Lung microvascular endothelial cell (primary cell): ENCODE measurements around the gene LCA5L. TPM values are rescaled to one million over a fixed set of nuclear protein-coding genes. Genes with fewer than 3 reads are reported as not detected.
A peak's percentile ranks its signal among the peaks of the same experiment; 100 is the strongest.
"Not testable (repeated sequence)": the region's sequence is repeated elsewhere in the genome, so short reads cannot be mapped to it uniquely, and the experiment has no call there.

ENCODE experiments used
- DNase-seq, 2 donors: peaks; one replicate each; pipeline versions ENCODE4 v3.0.0 to v3.0.0-alpha.2; 2010; ENCODE audit warnings: low read depth in 2 of 2
- total RNA-seq: library from RNA; depleted of rRNA; stranded (reverse); fragments of >200 nt; gene quantifications from 2 replicates; pipeline ENCODE4 v1.2.1, GENCODE V29; 2014

LCA5L gene
- total RNA-seq, 1 donor from 2014 or later, result 0.40 TPM

- peak in 1 of 2 donors; percentile 12 for DNase-seq
Observed at GRCh38 chr21:39452207-39452969, 6.8 kb upstream of the LCA5L start.

GRCh38 chr21:39451332-39452206 is 6.0 kb upstream of the LCA5L start, which contains the start of gene SH3BGR:
SH3BGR (plus strand) TSS chr21:39451970; CDS start chr21:39452097, 127 bp downstream.
- DNase-seq, result no peak

- DNase-seq, result no peak
Observed at GRCh38 chr21:39447264-39447663, 1.7 kb upstream of the LCA5L start.

GRCh38 chr21:39444421-39445180 is 977 bp downstream of the LCA5L start:
- peak; percentile 2 to 16 for DNase-seq

GRCh38 chr21:39441502-39442475 is 3.8 kb downstream of the LCA5L start:
- DNase-seq, result peak; percentile 66 to 72

GRCh38 chr21:39439232-39439631 is 6.3 kb downstream of the LCA5L start:
- DNase-seq, result no peak

- DNase-seq, result no peak
Observed at GRCh38 chr21:39434950-39435349, 10.6 kb downstream of the LCA5L start.

- no peak for DNase-seq
Observed at GRCh38 chr21:39430954-39431353, 14.6 kb downstream of the LCA5L start.

- no peak for DNase-seq
Observed at GRCh38 chr21:39430457-39430856, 15.1 kb downstream of the LCA5L start.

- no peak for DNase-seq
Observed at GRCh38 chr21:39430016-39430415, 15.6 kb downstream of the LCA5L start.

GRCh38 chr21:39429445-39429844 is 16.1 kb downstream of the LCA5L start:
- DNase-seq, result no peak

- no peak for DNase-seq
Observed at GRCh38 chr21:39422527-39423241, 22.9 kb downstream of the LCA5L start.

GRCh38 chr21:39419204-39419603 is 26.4 kb downstream of the LCA5L start:
- not testable (repeated sequence) for DNase-seq

- no peak for DNase-seq
Observed at GRCh38 chr21:39406065-39406464, 39.5 kb downstream of the LCA5L start.

GRCh38 chr21:39400173-39400572 is 45.4 kb downstream of the LCA5L start:
- no peak for DNase-seq

GRCh38 chr21:39397646-39398385 is 47.8 kb downstream of the LCA5L start:
- peak in 1 of 2 donors; percentile 17 for DNase-seq

- DNase-seq, result no peak
Observed at GRCh38 chr21:39392981-39393380, 52.6 kb downstream of the LCA5L start.

- DNase-seq, result no peak
Observed at GRCh38 chr21:39390212-39390765, 55.3 kb downstream of the LCA5L start.

GRCh38 chr21:39388811-39389155 is 56.8 kb downstream of the LCA5L start:
- no peak for DNase-seq
